Astrocyte (in vitro differentiated cells and primary cell): Measurements from ENCODE around the gene UCN2. TPM values are rescaled to one million over a fixed set of nuclear protein-coding genes. Genes with fewer than 3 reads are reported as not detected.
"Not testable (repeated sequence)": the region's sequence is repeated elsewhere in the genome, so short reads cannot be mapped to it uniquely, and the experiment has no call there.

ENCODE experiments used
- DNase-seq: peaks from one replicate; pipeline ENCODE4 v3.0.0-alpha.2; 2010; ENCODE audit warnings: low read depth
- FAIRE-seq: peaks from 2 replicates; lab custom pipeline; 2011; peaks lifted over from hg19 to GRCh38; lab: Jason Lieb, UNC
- H2AFZ ChIP-seq: 2 replicates; pipeline ENCODE4 v1.6.0; 2012; ENCODE audit warnings: low read depth, low read length, inconsistent platforms
- H3K27ac ChIP-seq: 2 replicates; pipeline ENCODE4 v1.5.1; 2011; ENCODE audit warnings: low read depth, low read length, inconsistent platforms
- H3K27me3 ChIP-seq: 2 replicates; pipeline ENCODE4 v1.6.0; 2011; ENCODE audit warnings: low read length, inconsistent platforms; ENCODE audit not compliant: insufficient read depth
- H3K36me3 ChIP-seq: 2 replicates; pipeline ENCODE4 v1.5.1; 2011; ENCODE audit warnings: low read length, inconsistent platforms; ENCODE audit not compliant: insufficient read depth
- H3K4me1 ChIP-seq: 2 replicates; pipeline ENCODE4 v1.5.1; 2011; ENCODE audit warnings: low read length, inconsistent platforms; ENCODE audit not compliant: insufficient read depth
- H3K4me2 ChIP-seq: 2 replicates; pipeline ENCODE4 v1.6.0; 2012; ENCODE audit warnings: low read length, inconsistent platforms
- H3K4me3 ChIP-seq: 2 replicates; pipeline ENCODE4 v1.5.1; 2011; ENCODE audit warnings: low read depth, mild to moderate bottlenecking, low read length, inconsistent platforms; ENCODE audit not compliant: insufficient read depth
- H3K79me2 ChIP-seq: 2 replicates; pipeline ENCODE4 v1.6.0; 2012; ENCODE audit warnings: mild to moderate bottlenecking, low read length, inconsistent platforms; ENCODE audit not compliant: insufficient read depth
- H3K9ac ChIP-seq: 2 replicates; pipeline ENCODE4 v1.6.0; 2012; ENCODE audit warnings: mild to moderate bottlenecking, low read length, inconsistent platforms
- H3K9me3 ChIP-seq: 2 replicates; pipeline ENCODE4 v1.5.1; 2012; ENCODE audit warnings: low read depth, mild to moderate bottlenecking, low read length, inconsistent platforms; ENCODE audit not compliant: insufficient read depth
- H4K20me1 ChIP-seq: 2 replicates; pipeline ENCODE4 v1.6.0; 2012; ENCODE audit warnings: low read length, inconsistent platforms; ENCODE audit not compliant: insufficient read depth
- H3K27ac Mint-ChIP-seq: one replicate; pipeline ENCODE4 v1.8.0; 2021; ENCODE audit warnings: mild to moderate bottlenecking, mixed read lengths; ENCODE audit not compliant: unreplicated experiment
- H3K27me3 Mint-ChIP-seq: one replicate; pipeline ENCODE4 v1.8.0; 2021; ENCODE audit warnings: low read depth, mixed read lengths; ENCODE audit not compliant: unreplicated experiment
- H3K36me3 Mint-ChIP-seq: one replicate; pipeline ENCODE4 v1.8.0; 2021; ENCODE audit warnings: low read depth, mixed read lengths; ENCODE audit not compliant: unreplicated experiment
- H3K4me1 Mint-ChIP-seq: one replicate; pipeline ENCODE4 v1.8.0; 2021; ENCODE audit warnings: low read depth, mixed read lengths; ENCODE audit not compliant: unreplicated experiment
- H3K4me3 Mint-ChIP-seq: one replicate; pipeline ENCODE4 v1.8.0; 2021; ENCODE audit warnings: mild to moderate bottlenecking, moderate library complexity, mixed read lengths; ENCODE audit not compliant: unreplicated experiment
- H3K9me3 Mint-ChIP-seq: one replicate; pipeline ENCODE4 v1.8.0; 2021; ENCODE audit warnings: mild to moderate bottlenecking, mixed read lengths; ENCODE audit not compliant: unreplicated experiment
- CTCF ChIP-seq: IDR thresholded peaks from 2 replicates; pipeline ENCODE4 v1.5.1; 2011; ENCODE audit warnings: low read depth, mild to moderate bottlenecking, inconsistent platforms, low read length, moderate library complexity; ENCODE audit not compliant: insufficient read depth
- EZH2 ChIP-seq: IDR thresholded peaks from 2 replicates; pipeline ENCODE4 v1.6.1; 2012; ENCODE audit warnings: mild to moderate bottlenecking, low read length, inconsistent platforms; ENCODE audit not compliant: insufficient read depth
- total RNA-seq: library from RNA; stranded (reverse); gene quantifications from 2 replicates; pipeline ENCODE4 v1.2.1, GENCODE V29; 2021

The UCN2 gene
- total RNA-seq, 1 donor from 2014 or later: 3.3 TPM

GRCh38 chr3:48535578-48535977 is 28.0 kb downstream of the UCN2 start:
- TF ChIP-seq CTCF (no peak), EZH2 (no peak)
- Histone ChIP-seq H3K36me3 (peaks cover 13% of the 10 kb centered on the region), H3K79me2 (no peaks in the 10 kb centered on the region), H4K20me1 (no peaks in the 10 kb centered on the region), H3K9me3 (no peaks in the 10 kb centered on the region), H3K4me1 (no peaks in the 10 kb centered on the region), H3K27me3 (no peaks in the 10 kb centered on the region), H3K27ac (no peak overlapping the region), H3K4me3 (no peak overlapping the region), H3K4me2 (no peak overlapping the region), H3K9ac (no peak overlapping the region), H2AFZ (no peak overlapping the region)
- DNase-seq (no peak), FAIRE-seq (no peak)
- Mint-ChIP-seq H3K4me1 (no peaks in the 10 kb centered on the region), H3K36me3 (peaks cover 48% of the 10 kb centered on the region), H3K27ac (no peak overlapping the region), H3K9me3 (no peaks in the 10 kb centered on the region), H3K4me3 (no peak overlapping the region), H3K27me3 (no peaks in the 10 kb centered on the region)

- no peaks in the 10 kb centered on the region for H3K4me1 Mint-ChIP-seq
- H3K9me3 Mint-ChIP-seq: no peaks in the 10 kb centered on the region
- H3K4me2 ChIP-seq: no peak overlapping the region
- H3K27ac Mint-ChIP-seq: no peak overlapping the region
- H4K20me1 ChIP-seq: no peaks in the 10 kb centered on the region
- H3K27me3 ChIP-seq: no peaks in the 10 kb centered on the region
- no peaks in the 10 kb centered on the region for H3K27me3 Mint-ChIP-seq
- no peak overlapping the region for H2AFZ ChIP-seq
- no peak overlapping the region for H3K27ac ChIP-seq
- H3K79me2 ChIP-seq: no peaks in the 10 kb centered on the region
- no peak for FAIRE-seq
- no peak overlapping the region for H3K4me3 Mint-ChIP-seq
- no peak overlapping the region for H3K9ac ChIP-seq
- no peaks in the 10 kb centered on the region for H3K9me3 ChIP-seq
- peaks cover 37% of the 10 kb centered on the region for H3K36me3 Mint-ChIP-seq
- DNase-seq: no peak
- H3K36me3 ChIP-seq: peaks cover 19% of the 10 kb centered on the region
- TF ChIP-seq CTCF (no peak), EZH2 (no peak)
- no peaks in the 10 kb centered on the region for H3K4me1 ChIP-seq
- no peak overlapping the region for H3K4me3 ChIP-seq
Observed at GRCh38 chr3:48532977-48533337, 30.6 kb downstream of the UCN2 start.

GRCh38 chr3:48532271-48532976 is 31.2 kb downstream of the UCN2 start:
- Histone ChIP-seq H3K79me2 (no peaks in the 10 kb centered on the region), H2AFZ (no peak overlapping the region), H3K4me2 (no peak overlapping the region), H4K20me1 (no peaks in the 10 kb centered on the region), H3K36me3 (peaks cover 20% of the 10 kb centered on the region), H3K27me3 (no peaks in the 10 kb centered on the region), H3K9me3 (no peaks in the 10 kb centered on the region), H3K9ac (no peak overlapping the region), H3K4me3 (no peak overlapping the region), H3K27ac (no peak overlapping the region), H3K4me1 (no peaks in the 10 kb centered on the region)
- Mint-ChIP-seq H3K27ac (no peak overlapping the region), H3K4me1 (no peaks in the 10 kb centered on the region), H3K36me3 (peaks cover 35% of the 10 kb centered on the region), H3K9me3 (no peaks in the 10 kb centered on the region), H3K4me3 (no peak overlapping the region), H3K27me3 (no peaks in the 10 kb centered on the region)
- FAIRE-seq (no peak), DNase-seq (no peak)
- TF ChIP-seq EZH2 (no peak), CTCF (no peak)

GRCh38 chr3:48530701-48531100 is 32.9 kb downstream of the UCN2 start:
- not testable (repeated sequence) for H3K9me3 Mint-ChIP-seq, H3K4me1 Mint-ChIP-seq, H3K4me3 ChIP-seq, H3K27me3 Mint-ChIP-seq, H3K27ac ChIP-seq, FAIRE-seq, H4K20me1 ChIP-seq, H2AFZ ChIP-seq, H3K9ac ChIP-seq, DNase-seq, H3K9me3 ChIP-seq, H3K27ac Mint-ChIP-seq, H3K79me2 ChIP-seq, H3K4me1 ChIP-seq, H3K27me3 ChIP-seq, H3K4me3 Mint-ChIP-seq, H3K4me2 ChIP-seq
- H3K36me3 Mint-ChIP-seq: peaks cover 33% of the 10 kb centered on the region
- peaks cover 15% of the 10 kb centered on the region for H3K36me3 ChIP-seq
